HepG2 (cell line): ENCODE results near the gene SLC9A5. TPM values are rescaled to one million over a fixed set of nuclear protein-coding genes. Genes with fewer than 3 reads are reported as not detected.

Source experiments
- CREBL2 ChIP-seq: sonication (generic); formaldehyde crosslinking; IDR thresholded peaks from 2 replicates; pipeline ENCODE4 v1.8.1; 2023; ENCODE audit warnings: missing genetic modification reagents, mild to moderate bottlenecking, borderline replicate concordance
- ETV6 ChIP-seq: sonication (generic); formaldehyde crosslinking; conservative IDR thresholded peaks from 2 replicates; pipeline ENCODE4 v1.4.0; 2020; ENCODE audit warnings: missing genetic modification reagents
- HINFP ChIP-seq: sonication (generic); formaldehyde crosslinking; IDR thresholded peaks from 2 replicates; pipeline ENCODE4 v1.4.0; 2020; ENCODE audit warnings: low read depth, mild to moderate bottlenecking, missing genetic modification reagents
- JUND ChIP-seq: sonication (generic); formaldehyde crosslinking; IDR thresholded peaks from 2 replicates; pipeline ENCODE4 v1.8.0; 2022; ENCODE audit warnings: mild to moderate bottlenecking, missing genetic modification reagents
- LRRFIP1 ChIP-seq: sonication (generic); formaldehyde crosslinking; conservative IDR thresholded peaks from 2 replicates; pipeline ENCODE4 v1.4.0; 2020; ENCODE audit warnings: missing genetic modification reagents
- MAX ChIP-seq: IDR thresholded peaks from 2 replicates; pipeline ENCODE4 v1.6.1; 2012; ENCODE audit warnings: inconsistent platforms
- MNT ChIP-seq: fragments of 450-650 bp; IDR thresholded peaks from 2 replicates; pipeline ENCODE4 v1.6.1; 2016
- MTF2 ChIP-seq: sonication (generic); formaldehyde crosslinking; IDR thresholded peaks from 2 replicates; pipeline ENCODE4 v1.5.0; 2020; ENCODE audit warnings: missing genetic modification reagents, borderline replicate concordance
- NR0B2 ChIP-seq: sonication (generic); formaldehyde crosslinking; IDR thresholded peaks from 2 replicates; pipeline ENCODE4 v1.4.0; 2020; ENCODE audit warnings: mild to moderate bottlenecking, missing genetic modification reagents
- PHF20 ChIP-seq: sonication (generic); formaldehyde crosslinking; IDR thresholded peaks from 2 replicates; pipeline ENCODE4 v1.5.0; 2020; ENCODE audit warnings: mild to moderate bottlenecking, missing genetic modification reagents
- SALL1 ChIP-seq: sonication (generic); formaldehyde crosslinking; IDR thresholded peaks from 2 replicates; pipeline ENCODE4 v1.8.0; 2022; ENCODE audit warnings: mild to moderate bottlenecking, missing genetic modification reagents
- SALL2 ChIP-seq: sonication (generic); formaldehyde crosslinking; IDR thresholded peaks from 2 replicates; pipeline ENCODE4 v1.8.1; 2023; ENCODE audit warnings: mild to moderate bottlenecking, missing genetic modification reagents, inconsistent platforms
- TCF7L2 ChIP-seq: IDR thresholded peaks from 2 replicates; pipeline ENCODE4 v1.6.1; 2011; ENCODE audit warnings: mild to moderate bottlenecking, low read depth, low read length, moderate library complexity
- ZBTB14 ChIP-seq: sonication (generic); formaldehyde crosslinking; IDR thresholded peaks from 2 replicates; pipeline ENCODE4 v1.4.0; 2020; ENCODE audit warnings: missing genetic modification reagents
- ZBTB21 ChIP-seq: sonication (generic); formaldehyde crosslinking; IDR thresholded peaks from 2 replicates; pipeline ENCODE4 v1.4.0; 2020; ENCODE audit warnings: missing genetic modification reagents
- ZFX ChIP-seq: sonication (generic); formaldehyde crosslinking; IDR thresholded peaks from 2 replicates; pipeline ENCODE4 v1.4.0; 2020; ENCODE audit warnings: mild to moderate bottlenecking, low read depth, missing genetic modification reagents, moderate library complexity
- ZNF101 ChIP-seq: sonication (generic); formaldehyde crosslinking; IDR thresholded peaks from 2 replicates; pipeline ENCODE4 v1.4.0; 2020; ENCODE audit warnings: mild to moderate bottlenecking, low read depth, missing genetic modification reagents, borderline replicate concordance
- ZNF143 ChIP-seq: sonication (generic); formaldehyde crosslinking; IDR thresholded peaks from 2 replicates; pipeline ENCODE4 v1.4.0; 2020; ENCODE audit warnings: missing genetic modification reagents
- ZNF589 ChIP-seq: sonication (generic); formaldehyde crosslinking; conservative IDR thresholded peaks from 2 replicates; pipeline ENCODE4 v1.8.0; 2022; ENCODE audit warnings: mild to moderate bottlenecking, moderate library complexity, missing genetic modification reagents
- ZNF780A ChIP-seq: sonication (generic); formaldehyde crosslinking; IDR thresholded peaks from 2 replicates; pipeline ENCODE4 v1.8.0; 2022; ENCODE audit warnings: mild to moderate bottlenecking, missing genetic modification reagents, moderate library complexity
- ZSCAN9 ChIP-seq: IDR thresholded peaks from 2 replicates; pipeline ENCODE4 v1.6.1; 2016; ENCODE audit warnings: borderline replicate concordance
- polyA plus RNA-seq, 8 experiments: library from polyadenylated mRNA; depleted of rRNA in 3 of 8; stranded (reverse) in 7 of 8; unstranded in 1 of 8; fragments of >200 nt; fragmentation: Illumina TruSeq in 4 of 8; extraction: Trizol in 4 of 8; gene quantifications; 2 replicates each; pipeline versions ENCODE4 v1.2.1 to v1.2.3, GENCODE V29; 2011 to 2016; ENCODE audit warnings: low read depth in 4 of 8, missing spikeins in 1 of 8, mixed read lengths in 1 of 8; ENCODE audit not compliant: insufficient read depth in 1 of 8
- total RNA-seq, 5 experiments: library from RNA; depleted of rRNA; stranded (reverse); fragments of >200 nt; fragmentation: Illumina TruSeq; extraction: Trizol; gene quantifications; 2 replicates each; pipeline ENCODE4 v1.2.3, GENCODE V29; 2016; ENCODE audit warnings: low read depth in 1 of 5

SLC9A5 gene
- total and polyA plus RNA-seq, 2 of the 13 experiments (the other 11 are each of a cell fraction or from before 2014, with no cell fraction given), result 0.58 to 1.4 TPM

- peak; percentile 47 for TF ChIP-seq ZBTB14
- TF ChIP-seq MNT, result no peak
- no peak for TF ChIP-seq ZNF589 (CRISPR knock-in tag)
- TF ChIP-seq HINFP (CRISPR knock-in tag), result no peak
- TF ChIP-seq MTF2 (CRISPR knock-in tag), result no peak
- TF ChIP-seq MAX, result peak; percentile 87
- peak; percentile 9; the same call in 1 of the 2 replicates for TF ChIP-seq SALL1 (CRISPR knock-in tag)
- TF ChIP-seq ZFX, result peak; percentile 27; the same call in 1 of the 2 replicates
- peak; percentile 67 for TF ChIP-seq NR0B2 (CRISPR knock-in tag)
- TF ChIP-seq LRRFIP1 (CRISPR knock-in tag), result no peak
- no peak for TF ChIP-seq TCF7L2
- TF ChIP-seq ZNF101, result no peak
- TF ChIP-seq ZNF780A, result no peak
- TF ChIP-seq ZBTB21 (CRISPR knock-in tag), result no peak
- peak; percentile 71; the same call in 1 of the 2 replicates for TF ChIP-seq CREBL2
- TF ChIP-seq SALL2 (CRISPR knock-in tag), result no peak
- TF ChIP-seq JUND, result no peak
- 0 out of 2 replicates have a peak, but pooled peaks have one; percentile 17 for TF ChIP-seq ZNF143 (CRISPR knock-in tag)
- 0 out of 2 replicates have a peak, but pooled peaks have one; percentile 39 for TF ChIP-seq ETV6
- TF ChIP-seq PHF20 (CRISPR knock-in tag), result no peak
- no peak for TF ChIP-seq ZSCAN9 (CRISPR knock-in tag)
These were observed at the start of gene SLC9A5 (continued) for GRCh38 chr16:67248401-67249177.
